Suprapubic skin (tissue), 4 donors: ENCODE measurements around the gene LOXL3. TPM values are rescaled to one million over a fixed set of nuclear protein-coding genes. Genes with fewer than 3 reads are reported as not detected.

Experiments used
- DNase-seq, 2 donors: peaks; one replicate each; pipeline ENCODE4 v3.0.0-alpha.2; 2019; ENCODE audit warnings: low spot score in 2 of 2
- H3K27ac ChIP-seq: fragments of 200-600 bp; sonication (generic); one replicate; pipeline ENCODE4 v1.5.1; 2019
- H3K27me3 ChIP-seq: fragments of 200-600 bp; sonication (generic); one replicate; pipeline ENCODE4 v1.5.1; 2019
- H3K36me3 ChIP-seq: fragments of 200-600 bp; sonication (generic); one replicate; pipeline ENCODE4 v1.5.1; 2019
- H3K4me1 ChIP-seq: fragments of 200-600 bp; sonication (generic); one replicate; pipeline ENCODE4 v1.5.1; 2019
- H3K4me3 ChIP-seq: fragments of 200-600 bp; sonication (generic); one replicate; pipeline ENCODE4 v1.5.1; 2019; ENCODE audit warnings: mild to moderate bottlenecking
- H3K9me3 ChIP-seq: fragments of 200-600 bp; sonication (generic); one replicate; pipeline ENCODE4 v1.5.1; 2019
- CTCF ChIP-seq, 2 donors: fragments of 200-600 bp in 1 of 2; fragments of 450-650 bp in 1 of 2; sonication (generic) in 1 of 2; IDR thresholded peaks; one replicate each; pipeline ENCODE4 v1.5.1; 2016 to 2019; ENCODE audit warnings: antibody characterized with exemption in 2 of 2, mild to moderate bottlenecking in 1 of 2, moderate library complexity in 1 of 2
- EP300 ChIP-seq: sonication (generic); formaldehyde crosslinking; IDR thresholded peaks from one replicate; pipeline ENCODE4 v1.6.1; 2017; ENCODE audit warnings: antibody characterized with exemption
- POLR2A ChIP-seq, 2 donors: fragments of 450-650 bp; IDR thresholded peaks; one replicate each; pipeline ENCODE4 v1.6.1; 2017; ENCODE audit warnings: antibody characterized with exemption in 2 of 2, mild to moderate bottlenecking in 2 of 2, moderate library complexity in 2 of 2
- POLR2AphosphoS5 ChIP-seq, 3 donors: sonication (generic); formaldehyde crosslinking; IDR thresholded peaks; one replicate each; pipeline ENCODE4 v1.6.1; 2017; ENCODE audit warnings: antibody characterized with exemption in 3 of 3
- WGBS: methylation state at CpG from one replicate; pipeline ENCODE4 v1.1.5; 2018; 5-methylcytosine and 5-hydroxymethylcytosine counted together
- total RNA-seq, 4 donors: library from RNA; depleted of rRNA; stranded (reverse); fragments of >200 nt; gene quantifications; one replicate each; pipeline ENCODE4 v1.1.0, GENCODE V29; 2016

Gene LOXL3
- total RNA-seq, 4 donors from 2014 or later = 0.23 to 3.8 (median 1.5) TPM

- peaks cover 100% of the 10 kb centered on the region for H3K27me3 ChIP-seq
Measured at GRCh38 chr2:74515271-74515980, 38.3 kb downstream of the LOXL3 start.

GRCh38 chr2:74514368-74515270 lies 39.1 kb downstream of the LOXL3 start, which contains the start of gene TLX2:
TLX2 (plus strand) TSS chr2:74514450; CDS start chr2:74514807, 357 bp downstream.
- peaks cover 100% of the 10 kb centered on the region for H3K27me3 ChIP-seq
- WGBS = 0% methylated on average over 17 of the region's 82 CpGs

More at GRCh38 chr2:74515271-74515980, 38.3 kb downstream of the LOXL3 start:
- Histone ChIP-seq H3K36me3 (no peaks in the 10 kb centered on the region), H3K4me3 (peak overlapping the region; percentile 45), H3K4me1 (peaks cover 37% of the 10 kb centered on the region), H3K27ac (no peak overlapping the region), H3K9me3 (no peaks in the 10 kb centered on the region)
- no peak for DNase-seq
- WGBS = 16% methylated on average over 17 of the region's 60 CpGs
- no peak for TF ChIP-seq EP300
- no peak for TF ChIP-seq POLR2A (IDR thresholded peaks at IDR 0.05)
- no peak for TF ChIP-seq POLR2AphosphoS5 (IDR thresholded peaks at IDR 0.05)
- TF ChIP-seq CTCF (IDR thresholded peaks at IDR 0.05) = no peak

GRCh38 chr2:74513605-74514367 lies 40.0 kb downstream of the LOXL3 start:
- no peaks in the 10 kb centered on the region for H3K9me3 ChIP-seq
- 11% methylated on average over 20 of the region's 52 CpGs for WGBS
- TF ChIP-seq POLR2A (IDR thresholded peaks at IDR 0.05) = no peak
- TF ChIP-seq EP300 = no peak
- peak in 1 of 3 donors; percentile 83 for TF ChIP-seq POLR2AphosphoS5 (IDR thresholded peaks at IDR 0.05)
- H3K36me3 ChIP-seq = no peaks in the 10 kb centered on the region
- DNase-seq = no peak
- H3K27me3 ChIP-seq = peaks cover 97% of the 10 kb centered on the region
- H3K27ac ChIP-seq = no peak overlapping the region
- H3K4me1 ChIP-seq = peaks cover 37% of the 10 kb centered on the region
- peak overlapping the region; percentile 27 for H3K4me3 ChIP-seq

More at GRCh38 chr2:74514368-74515270, 39.1 kb downstream of the LOXL3 start, which contains the start of gene TLX2:
- no peak within 1 kb of the TSS for H3K27ac ChIP-seq
- no peaks in the 10 kb centered on the region for H3K36me3 ChIP-seq
- peak within 1 kb of the TSS; percentile 27 for H3K4me3 ChIP-seq
- no peak for TF ChIP-seq CTCF (IDR thresholded peaks at IDR 0.05)
- no peak for TF ChIP-seq POLR2A (IDR thresholded peaks at IDR 0.05)
- DNase-seq = no peak
- no peaks in the 10 kb centered on the region for H3K9me3 ChIP-seq
- H3K4me1 ChIP-seq = peaks cover 37% of the 10 kb centered on the region

- peaks cover 88% of the 10 kb centered on the region for H3K27me3 ChIP-seq
- WGBS = 19% methylated on average over 13 of the region's 36 CpGs
- TF ChIP-seq EP300 (no peak), CTCF (IDR thresholded peaks at IDR 0.05) (no peak), POLR2AphosphoS5 (IDR thresholded peaks at IDR 0.05) (no peak), POLR2A (IDR thresholded peaks at IDR 0.05) (no peak)
- DNase-seq = no peak
- H3K9me3 ChIP-seq = no peaks in the 10 kb centered on the region
- no peak overlapping the region for H3K4me3 ChIP-seq
- no peaks in the 10 kb centered on the region for H3K36me3 ChIP-seq
- H3K27ac ChIP-seq = no peak overlapping the region
- H3K4me1 ChIP-seq = peaks cover 43% of the 10 kb centered on the region
Measured at GRCh38 chr2:74512744-74513604, 40.8 kb downstream of the LOXL3 start.
